Tibial nerve (tissue), 4 donors: ENCODE data around the gene SLPI.

Source experiments
- EP300 ChIP-seq, 2 donors: sonication (generic); formaldehyde crosslinking; IDR thresholded peaks; one replicate each; pipeline ENCODE4 v1.6.1; 2017; ENCODE audit warnings: antibody characterized with exemption in 2 of 2, mild to moderate bottlenecking in 1 of 2
- POLR2A ChIP-seq, 2 donors: fragments of 450-650 bp; IDR thresholded peaks; one replicate each; pipeline ENCODE4 v1.6.1; 2017; ENCODE audit warnings: antibody characterized with exemption in 2 of 2, mild to moderate bottlenecking in 2 of 2, moderate library complexity in 2 of 2
- TF ChIP-seq, protein P1 (sequence below), 5 experiments: fragments of 200-600 bp in 3 of 5; fragments of 450-650 bp in 2 of 5; sonication (generic) in 3 of 5; IDR thresholded peaks; one replicate each; pipeline ENCODE4 v1.5.1; 2016 to 2019; ENCODE audit warnings: antibody characterized with exemption in 5 of 5, mild to moderate bottlenecking in 3 of 5, moderate library complexity in 2 of 5

DNA sequence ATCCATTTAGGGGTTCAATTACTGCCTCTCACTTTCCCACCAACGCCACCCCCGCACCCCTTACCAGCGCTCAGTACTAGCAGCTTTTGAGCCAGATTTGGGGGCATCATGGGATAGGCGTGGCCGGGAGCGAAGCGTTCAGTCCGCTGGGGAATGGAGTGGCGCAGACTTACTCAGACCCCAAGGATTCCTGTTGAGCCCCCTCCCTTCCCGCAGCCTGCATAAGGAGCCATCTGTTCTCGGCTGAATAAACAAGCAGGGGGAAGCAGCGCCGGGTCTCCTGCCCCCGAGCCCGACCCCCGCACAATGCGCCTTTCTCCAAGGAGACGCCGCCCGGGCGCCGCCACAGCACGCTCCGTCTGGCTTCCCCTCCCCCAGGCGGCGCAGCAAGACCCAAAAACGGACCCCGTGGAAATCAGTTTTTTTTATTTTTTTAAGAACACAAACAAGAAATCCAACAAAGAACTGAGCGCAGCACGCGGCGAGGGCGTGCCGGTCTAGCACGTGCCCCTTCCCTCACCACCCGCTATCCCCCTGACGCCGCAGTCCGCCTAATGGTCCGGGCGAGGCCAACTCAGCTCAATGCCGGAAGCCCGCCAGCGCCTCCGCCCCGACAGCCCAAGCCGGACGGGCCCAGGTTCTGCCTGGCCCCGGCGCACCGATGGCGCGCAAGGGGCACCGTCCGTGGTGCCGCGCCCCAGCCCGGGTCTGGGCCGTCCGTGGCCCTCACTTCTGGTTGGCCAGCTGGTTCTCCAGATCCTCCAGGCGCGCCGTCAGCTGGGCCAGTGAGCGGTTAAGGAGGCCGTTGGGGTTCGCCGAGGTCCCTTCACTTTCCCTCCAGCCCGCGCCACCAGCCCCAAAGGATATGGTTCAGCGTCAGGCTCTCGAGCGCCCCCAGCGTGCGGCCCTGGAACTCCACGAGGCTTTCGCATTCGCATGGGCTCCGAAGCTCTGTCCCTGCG lies 39.0 kb upstream of the SLPI start:
- TF ChIP-seq, protein P1, sequence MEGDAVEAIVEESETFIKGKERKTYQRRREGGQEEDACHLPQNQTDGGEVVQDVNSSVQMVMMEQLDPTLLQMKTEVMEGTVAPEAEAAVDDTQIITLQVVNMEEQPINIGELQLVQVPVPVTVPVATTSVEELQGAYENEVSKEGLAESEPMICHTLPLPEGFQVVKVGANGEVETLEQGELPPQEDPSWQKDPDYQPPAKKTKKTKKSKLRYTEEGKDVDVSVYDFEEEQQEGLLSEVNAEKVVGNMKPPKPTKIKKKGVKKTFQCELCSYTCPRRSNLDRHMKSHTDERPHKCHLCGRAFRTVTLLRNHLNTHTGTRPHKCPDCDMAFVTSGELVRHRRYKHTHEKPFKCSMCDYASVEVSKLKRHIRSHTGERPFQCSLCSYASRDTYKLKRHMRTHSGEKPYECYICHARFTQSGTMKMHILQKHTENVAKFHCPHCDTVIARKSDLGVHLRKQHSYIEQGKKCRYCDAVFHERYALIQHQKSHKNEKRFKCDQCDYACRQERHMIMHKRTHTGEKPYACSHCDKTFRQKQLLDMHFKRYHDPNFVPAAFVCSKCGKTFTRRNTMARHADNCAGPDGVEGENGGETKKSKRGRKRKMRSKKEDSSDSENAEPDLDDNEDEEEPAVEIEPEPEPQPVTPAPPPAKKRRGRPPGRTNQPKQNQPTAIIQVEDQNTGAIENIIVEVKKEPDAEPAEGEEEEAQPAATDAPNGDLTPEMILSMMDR (IDR thresholded peaks at IDR 0.05), result peak; percentile 93 to 99 (median 96)
- TF ChIP-seq POLR2A (IDR thresholded peaks at IDR 0.05) (peak in 1 of 2 donors; percentile 43), EP300 (IDR thresholded peaks at IDR 0.05) (peak in 1 of 2 donors; percentile 41)
